ENCODE data around the gene MAPK8. TPM values are rescaled to one million over a fixed set of nuclear protein-coding genes. Genes with fewer than 3 reads are reported as not detected.
"Not testable (repeated sequence)": the region's sequence is repeated elsewhere in the genome, so short reads cannot be mapped to it uniquely, and the experiment has no call there.

The MAPK8 gene
- total RNA-seq, 1 donor from 2014 or later: 72.4 TPM

DNA sequence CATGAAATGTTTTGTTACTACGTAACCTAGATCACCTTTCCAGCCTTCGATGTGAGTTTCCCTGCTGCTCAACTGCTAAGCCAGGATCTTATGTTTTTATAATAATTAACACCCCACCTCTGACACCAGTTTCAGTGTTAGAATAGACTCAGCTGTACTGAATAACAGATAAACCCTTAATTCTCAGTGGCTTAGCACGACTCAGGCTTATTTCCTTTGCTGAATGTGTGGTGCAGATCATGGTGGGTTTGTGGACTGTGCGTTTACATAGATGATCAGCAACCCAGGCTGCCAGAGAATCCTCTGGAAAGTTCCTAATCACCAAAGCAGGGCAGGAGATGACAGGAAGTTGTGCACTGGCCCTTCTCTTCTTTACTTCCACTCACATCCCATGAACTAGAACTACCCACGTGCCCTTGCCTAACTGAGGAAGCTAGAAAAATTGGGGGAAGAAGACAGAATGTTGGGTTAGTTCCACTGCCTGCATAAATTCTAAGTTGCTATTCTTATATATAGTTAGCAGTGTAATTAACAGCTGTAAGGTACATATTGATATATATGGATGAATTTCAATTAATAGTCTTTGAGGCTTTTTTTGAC is 111.8 kb downstream of the MAPK8 start:
- no peak for DNase-seq

- no peak for DNase-seq
These were observed 113.2 kb downstream of the MAPK8 start for GRCh38 chr10:48419714-48420113.

DNA sequence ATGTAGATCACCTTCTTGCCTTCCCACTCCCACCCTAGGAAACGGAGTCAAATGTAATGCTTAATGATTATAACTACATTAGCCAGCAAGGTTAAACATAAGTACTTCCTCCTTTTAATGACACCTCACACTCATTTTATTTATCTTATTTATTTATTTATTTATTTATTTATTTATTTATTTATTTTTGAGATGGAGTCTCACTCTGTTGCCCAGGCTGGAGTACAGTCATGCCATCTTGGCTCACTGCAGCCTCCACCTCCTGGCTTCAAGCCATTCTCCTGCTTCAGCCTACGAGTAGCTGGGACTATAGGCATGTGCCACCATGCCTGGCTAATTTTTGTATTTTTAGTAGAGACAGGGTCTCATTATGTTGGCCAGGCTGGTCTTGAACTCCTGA is 115.4 kb downstream of the MAPK8 start:
- DNase-seq: not testable (repeated sequence)

DNA sequence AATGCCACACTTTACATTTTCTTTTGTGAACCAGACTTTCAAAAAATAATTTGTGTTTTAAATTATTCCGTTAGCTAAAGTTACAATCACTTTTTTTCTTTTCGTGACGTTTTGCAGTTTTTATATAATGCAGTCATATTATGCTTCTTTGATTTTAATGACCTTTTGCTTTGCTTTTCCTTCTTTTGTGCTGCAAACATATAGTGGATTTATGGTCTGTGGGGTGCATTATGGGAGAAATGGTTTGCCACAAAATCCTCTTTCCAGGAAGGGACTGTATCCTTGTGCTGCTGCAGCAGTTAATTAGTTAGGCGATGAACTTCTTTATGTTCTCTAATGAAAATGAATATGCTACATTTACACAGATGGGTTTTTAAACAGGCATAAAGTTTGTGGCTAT is 117.4 kb downstream of the MAPK8 start:
- DNase-seq: no peak

- DNase-seq: no peak
These were observed 122.4 kb downstream of the MAPK8 start for GRCh38 chr10:48428896-48429295.

- DNase-seq: no peak
These were observed 122.8 kb downstream of the MAPK8 start for GRCh38 chr10:48429309-48429708.

- DNase-seq: no peak
These were observed 124.0 kb downstream of the MAPK8 start for GRCh38 chr10:48430402-48430993.

DNA sequence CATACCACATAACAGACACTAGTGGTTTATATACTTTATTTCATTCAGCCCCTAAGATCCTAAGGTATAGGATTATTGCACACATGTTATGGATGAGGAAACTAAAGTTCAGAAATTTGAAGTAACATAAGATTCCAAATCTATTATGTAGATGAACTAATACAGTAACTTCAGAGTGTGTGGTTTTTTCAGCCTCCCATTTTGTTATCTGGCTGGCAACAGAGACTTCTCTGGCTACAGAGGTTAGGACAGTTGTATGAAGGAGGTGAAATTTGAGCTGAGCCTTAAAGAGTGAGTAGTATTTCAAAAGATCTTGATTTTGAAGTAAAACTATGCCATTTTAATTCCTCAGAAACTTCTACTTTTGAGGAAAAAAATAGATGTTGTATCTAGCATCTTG is 125.4 kb downstream of the MAPK8 start:
- no peak for DNase-seq

- DNase-seq: no peak
These were observed 131.1 kb downstream of the MAPK8 start for GRCh38 chr10:48437546-48437945.

GRCh38 chr10:48439031-48439430 is 132.6 kb downstream of the MAPK8 start:
- no peak for DNase-seq

DNA sequence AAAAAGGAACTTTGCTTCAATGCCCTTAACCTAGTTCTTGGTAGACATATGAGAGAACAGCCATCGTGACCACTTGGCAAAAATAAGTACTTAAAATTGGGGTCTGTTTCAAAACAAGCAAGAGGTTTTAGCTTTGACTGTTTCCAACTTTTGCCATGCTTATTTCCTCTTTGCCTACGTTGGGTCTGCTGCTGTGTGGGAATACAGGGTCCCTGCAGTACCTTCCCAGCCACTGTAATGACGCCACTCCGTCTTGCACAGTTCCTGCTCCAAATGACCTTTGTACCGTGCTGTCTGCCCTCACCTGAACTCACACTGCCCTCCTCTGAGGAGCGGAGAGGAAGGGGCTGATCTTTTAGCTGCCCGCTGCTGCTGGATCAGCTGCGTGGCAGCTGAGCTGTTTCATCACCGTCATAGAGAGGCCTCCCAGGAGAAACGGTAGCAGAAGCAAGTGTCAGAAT is 133.1 kb downstream of the MAPK8 start:
- DNase-seq: peak; percentile 56

DNA sequence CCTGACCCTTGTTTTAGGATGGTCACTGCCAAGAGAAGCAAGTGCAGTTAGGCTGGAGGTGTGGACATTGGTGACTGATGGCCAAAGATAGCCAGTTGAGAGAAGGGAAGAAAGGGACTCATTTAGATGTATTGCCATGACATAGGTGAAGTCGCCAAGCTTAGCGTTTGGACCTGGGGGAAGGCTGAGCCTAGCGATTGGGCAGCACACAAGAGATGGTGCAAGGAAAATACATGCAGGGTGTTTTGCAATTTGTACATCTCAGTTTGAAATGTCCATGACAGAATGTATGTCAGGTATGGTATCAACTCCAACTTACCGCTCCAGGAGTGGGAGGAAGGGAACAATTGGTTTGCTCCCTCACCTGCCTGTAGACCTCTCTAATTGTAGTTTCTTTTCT is 134.3 kb downstream of the MAPK8 start:
- DNase-seq: no peak

DNA sequence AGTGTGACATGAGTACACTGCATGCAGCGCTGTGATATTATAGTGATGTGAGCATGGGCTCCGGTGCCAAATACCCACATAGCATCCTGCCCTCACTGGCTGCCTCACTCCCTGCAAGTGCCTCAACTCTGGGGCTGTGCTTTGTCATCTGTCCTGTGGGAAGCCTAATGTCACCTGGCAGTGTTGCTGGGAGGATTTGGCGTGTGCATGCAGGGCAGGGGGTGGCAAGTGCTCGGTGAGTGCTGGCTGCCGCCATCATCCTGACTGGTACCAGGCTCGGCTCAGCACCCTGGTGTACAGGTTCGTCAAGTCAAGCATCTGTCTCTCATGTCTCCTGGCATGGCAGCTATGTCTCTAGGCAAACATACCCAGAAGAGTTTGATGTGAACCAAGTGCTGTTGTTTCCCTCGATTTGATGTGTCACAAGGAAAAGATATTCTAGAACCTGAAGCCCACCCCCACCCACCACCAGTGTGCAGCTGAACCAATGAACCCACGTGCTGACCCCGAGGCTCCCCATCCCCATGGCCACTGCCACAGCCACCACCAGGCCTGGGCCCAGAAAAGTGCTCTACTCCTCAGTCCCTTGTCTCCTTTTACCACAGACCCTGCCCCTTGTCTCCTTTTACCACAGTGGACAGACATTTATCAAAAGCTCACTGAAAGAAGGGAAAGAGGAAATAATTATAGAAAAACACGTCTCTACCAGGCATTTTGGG is 135.8 kb downstream of the MAPK8 start:
- DNase-seq: no peak

DNA sequence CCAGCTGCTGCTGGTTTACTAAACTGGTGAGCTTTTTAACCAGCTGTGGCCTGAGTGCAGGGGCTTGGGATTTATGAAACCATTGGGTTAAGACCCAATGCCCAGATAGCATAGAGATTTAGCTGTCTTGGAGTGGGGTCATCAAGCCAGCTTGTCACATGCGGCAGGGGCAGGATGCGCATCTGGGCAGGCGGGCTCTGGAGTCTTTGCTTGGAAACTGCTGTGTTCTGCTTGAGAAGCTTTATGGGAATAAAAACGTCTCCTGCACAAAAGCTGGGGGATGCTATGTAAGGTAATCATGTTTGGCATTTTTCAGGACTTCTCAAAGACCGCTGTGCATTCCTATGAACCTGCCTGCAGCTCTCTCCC is 136.3 kb downstream of the MAPK8 start:
- DNase-seq: no peak

GRCh38 chr10:48444266-48444665 is 137.8 kb downstream of the MAPK8 start:
- DNase-seq: no peak

- no peak for DNase-seq
These were observed 138.7 kb downstream of the MAPK8 start for GRCh38 chr10:48444861-48445841.

- no peak for DNase-seq
These were observed 139.5 kb downstream of the MAPK8 start for GRCh38 chr10:48445932-48446331.

DNA sequence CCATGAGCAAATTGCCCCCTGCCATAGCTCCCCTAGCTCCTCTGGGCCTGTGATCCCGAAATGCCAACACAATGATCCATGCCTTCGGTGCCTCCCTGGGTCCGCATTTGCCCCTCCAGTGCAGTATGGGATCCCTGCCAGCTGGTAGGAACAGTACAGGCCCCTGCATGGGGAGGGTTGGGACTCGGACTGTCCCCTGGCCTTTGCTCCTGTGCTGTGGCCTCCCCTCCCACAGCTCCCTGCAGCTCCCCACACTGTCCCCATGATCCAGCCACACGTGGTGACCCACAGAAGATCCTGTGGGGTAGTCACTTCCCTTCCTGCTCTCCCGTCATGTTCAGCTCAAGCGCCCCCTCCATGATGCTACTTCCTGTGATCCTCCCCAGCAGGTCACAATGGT is 140.3 kb downstream of the MAPK8 start:
- DNase-seq: no peak

GRCh38 chr10:48447356-48448215 is 141.1 kb downstream of the MAPK8 start:
- no peak for DNase-seq

DNA sequence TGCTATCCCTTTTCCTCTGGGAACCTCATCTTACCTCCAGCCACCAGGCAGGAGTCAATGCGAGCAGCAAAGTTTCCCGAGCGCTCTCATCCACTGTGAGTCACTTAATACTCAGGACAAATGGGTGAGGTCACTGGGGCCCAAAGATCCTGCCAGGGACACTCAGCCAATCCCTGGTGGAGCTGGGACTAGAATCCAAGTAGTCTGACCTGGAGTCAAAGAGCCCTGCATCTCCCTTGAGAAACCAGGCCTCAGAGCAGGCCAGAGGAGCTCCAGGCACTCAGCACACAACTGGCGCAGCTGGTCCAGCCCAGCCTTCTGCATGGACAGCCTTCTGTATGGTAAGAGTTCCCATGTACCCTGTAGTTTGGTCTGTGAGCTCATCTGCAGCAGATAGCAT is 142.3 kb downstream of the MAPK8 start:
- no peak for DNase-seq

DNA sequence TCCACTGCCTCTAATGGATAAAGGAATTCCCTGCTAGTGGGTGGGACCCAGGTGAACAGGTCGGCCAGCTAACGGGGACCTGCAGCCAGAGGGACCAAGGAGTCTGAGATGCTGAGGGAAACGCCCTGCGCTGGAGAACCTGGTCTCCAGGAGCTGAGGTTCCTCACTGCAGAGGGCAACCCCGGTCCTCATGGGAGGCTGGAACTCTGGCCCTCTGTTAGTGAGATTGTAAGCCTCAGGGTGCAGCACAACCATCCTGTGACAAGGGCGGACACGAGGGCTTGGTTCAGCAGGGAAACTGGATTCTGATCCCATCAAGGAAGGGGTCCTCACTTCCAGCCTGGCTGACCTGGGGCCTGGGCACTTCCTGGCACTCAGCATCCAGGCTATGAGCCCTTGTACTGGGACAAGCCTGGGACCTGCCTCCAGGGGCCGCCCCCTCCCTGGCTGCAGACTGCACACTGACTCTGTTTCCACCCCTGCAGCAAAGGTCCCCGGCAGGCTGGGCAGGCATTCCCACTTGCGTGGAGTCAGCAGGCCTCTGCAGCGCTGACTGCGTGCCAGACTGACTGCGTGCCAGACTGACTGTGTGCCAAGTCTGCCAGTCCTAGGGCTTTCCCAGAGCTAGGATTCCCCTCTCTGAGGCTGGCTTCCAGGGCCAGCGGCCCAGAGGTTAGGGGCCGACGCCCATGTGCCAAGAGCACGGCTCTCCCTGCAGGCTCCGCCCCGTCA is 143.2 kb downstream of the MAPK8 start:
- no peak for DNase-seq

Measured in tongue (tissue), 2 donors.